Astrocyte (in vitro differentiated cells and primary cell): ENCODE results near the gene OR11H6. TPM values are rescaled to one million over a fixed set of nuclear protein-coding genes. Genes with fewer than 3 reads are reported as not detected.

ENCODE experiments used
- DNase-seq: peaks from one replicate; pipeline ENCODE4 v3.0.0-alpha.2; 2010; ENCODE audit warnings: low read depth
- FAIRE-seq: peaks from 2 replicates; lab custom pipeline; 2011; peaks lifted over from hg19 to GRCh38; lab: Jason Lieb, UNC
- H2AFZ ChIP-seq: 2 replicates; pipeline ENCODE4 v1.6.0; 2012; ENCODE audit warnings: low read depth, low read length, inconsistent platforms
- H3K27ac ChIP-seq: 2 replicates; pipeline ENCODE4 v1.5.1; 2011; ENCODE audit warnings: low read depth, low read length, inconsistent platforms
- H3K27me3 ChIP-seq: 2 replicates; pipeline ENCODE4 v1.6.0; 2011; ENCODE audit warnings: low read length, inconsistent platforms; ENCODE audit not compliant: insufficient read depth
- H3K36me3 ChIP-seq: 2 replicates; pipeline ENCODE4 v1.5.1; 2011; ENCODE audit warnings: low read length, inconsistent platforms; ENCODE audit not compliant: insufficient read depth
- H3K4me1 ChIP-seq: 2 replicates; pipeline ENCODE4 v1.5.1; 2011; ENCODE audit warnings: low read length, inconsistent platforms; ENCODE audit not compliant: insufficient read depth
- H3K4me2 ChIP-seq: 2 replicates; pipeline ENCODE4 v1.6.0; 2012; ENCODE audit warnings: low read length, inconsistent platforms
- H3K4me3 ChIP-seq: 2 replicates; pipeline ENCODE4 v1.5.1; 2011; ENCODE audit warnings: low read depth, mild to moderate bottlenecking, low read length, inconsistent platforms; ENCODE audit not compliant: insufficient read depth
- H3K79me2 ChIP-seq: 2 replicates; pipeline ENCODE4 v1.6.0; 2012; ENCODE audit warnings: mild to moderate bottlenecking, low read length, inconsistent platforms; ENCODE audit not compliant: insufficient read depth
- H3K9ac ChIP-seq: 2 replicates; pipeline ENCODE4 v1.6.0; 2012; ENCODE audit warnings: mild to moderate bottlenecking, low read length, inconsistent platforms
- H3K9me3 ChIP-seq: 2 replicates; pipeline ENCODE4 v1.5.1; 2012; ENCODE audit warnings: low read depth, mild to moderate bottlenecking, low read length, inconsistent platforms; ENCODE audit not compliant: insufficient read depth
- H4K20me1 ChIP-seq: 2 replicates; pipeline ENCODE4 v1.6.0; 2012; ENCODE audit warnings: low read length, inconsistent platforms; ENCODE audit not compliant: insufficient read depth
- H3K27ac Mint-ChIP-seq: one replicate; pipeline ENCODE4 v1.8.0; 2021; ENCODE audit warnings: mild to moderate bottlenecking, mixed read lengths; ENCODE audit not compliant: unreplicated experiment
- H3K27me3 Mint-ChIP-seq: one replicate; pipeline ENCODE4 v1.8.0; 2021; ENCODE audit warnings: low read depth, mixed read lengths; ENCODE audit not compliant: unreplicated experiment
- H3K36me3 Mint-ChIP-seq: one replicate; pipeline ENCODE4 v1.8.0; 2021; ENCODE audit warnings: low read depth, mixed read lengths; ENCODE audit not compliant: unreplicated experiment
- H3K4me1 Mint-ChIP-seq: one replicate; pipeline ENCODE4 v1.8.0; 2021; ENCODE audit warnings: low read depth, mixed read lengths; ENCODE audit not compliant: unreplicated experiment
- H3K4me3 Mint-ChIP-seq: one replicate; pipeline ENCODE4 v1.8.0; 2021; ENCODE audit warnings: mild to moderate bottlenecking, moderate library complexity, mixed read lengths; ENCODE audit not compliant: unreplicated experiment
- H3K9me3 Mint-ChIP-seq: one replicate; pipeline ENCODE4 v1.8.0; 2021; ENCODE audit warnings: mild to moderate bottlenecking, mixed read lengths; ENCODE audit not compliant: unreplicated experiment
- EZH2 ChIP-seq: IDR thresholded peaks from 2 replicates; pipeline ENCODE4 v1.6.1; 2012; ENCODE audit warnings: mild to moderate bottlenecking, low read length, inconsistent platforms; ENCODE audit not compliant: insufficient read depth
- total RNA-seq: library from RNA; stranded (reverse); gene quantifications from 2 replicates; pipeline ENCODE4 v1.2.1, GENCODE V29; 2021
- TF ChIP-seq, protein P1 (sequence below): IDR thresholded peaks from 2 replicates; pipeline ENCODE4 v1.5.1; 2011; ENCODE audit warnings: low read depth, mild to moderate bottlenecking, inconsistent platforms, low read length, moderate library complexity; ENCODE audit not compliant: insufficient read depth

Gene OR11H6
- total RNA-seq, 1 donor from 2014 or later: not detected

DNA sequence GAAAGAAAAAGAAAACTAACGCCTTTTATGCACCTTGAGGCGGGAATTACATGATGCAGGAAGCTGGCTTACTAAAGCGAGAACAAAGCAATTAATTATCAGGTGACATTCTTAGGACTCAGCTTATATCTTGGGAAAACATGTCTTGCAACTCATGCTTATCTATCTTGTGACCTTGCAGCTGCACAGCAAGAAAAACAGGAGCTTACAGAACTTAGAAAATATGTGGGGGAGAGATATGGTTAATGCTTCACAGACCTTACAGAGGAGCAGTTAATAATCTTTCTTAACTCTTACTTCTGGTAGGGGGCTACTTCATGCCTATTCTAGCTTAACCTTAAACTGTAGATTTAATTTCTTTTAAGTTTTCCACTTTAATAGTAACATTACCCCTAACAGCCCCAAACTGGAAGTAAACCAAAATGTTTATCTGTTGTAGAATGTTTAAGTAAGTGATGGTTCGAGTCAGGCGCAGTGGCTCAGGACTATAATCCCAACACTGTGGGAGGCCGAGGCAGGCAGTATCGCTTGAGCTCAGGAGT is 46.0 kb upstream of the OR11H6 start:
- H3K27ac Mint-ChIP-seq: no peak overlapping the region
- no peaks in the 10 kb centered on the region for H3K27me3 Mint-ChIP-seq
- no peak overlapping the region for H3K4me3 ChIP-seq
- no peaks in the 10 kb centered on the region for H3K9me3 ChIP-seq
- H3K79me2 ChIP-seq: no peaks in the 10 kb centered on the region
- no peaks in the 10 kb centered on the region for H3K27me3 ChIP-seq
- no peak overlapping the region for H3K4me3 Mint-ChIP-seq
- no peak overlapping the region for H3K9ac ChIP-seq
- no peak for DNase-seq
- H4K20me1 ChIP-seq: no peaks in the 10 kb centered on the region
- H2AFZ ChIP-seq: no peak overlapping the region
- FAIRE-seq: no peak
- H3K36me3 ChIP-seq: no peaks in the 10 kb centered on the region
- no peak overlapping the region for H3K27ac ChIP-seq
- peaks cover 7% of the 10 kb centered on the region for H3K9me3 Mint-ChIP-seq
- H3K4me2 ChIP-seq: no peak overlapping the region
- no peaks in the 10 kb centered on the region for H3K4me1 ChIP-seq
- no peak for TF ChIP-seq EZH2
- TF ChIP-seq, protein P1, sequence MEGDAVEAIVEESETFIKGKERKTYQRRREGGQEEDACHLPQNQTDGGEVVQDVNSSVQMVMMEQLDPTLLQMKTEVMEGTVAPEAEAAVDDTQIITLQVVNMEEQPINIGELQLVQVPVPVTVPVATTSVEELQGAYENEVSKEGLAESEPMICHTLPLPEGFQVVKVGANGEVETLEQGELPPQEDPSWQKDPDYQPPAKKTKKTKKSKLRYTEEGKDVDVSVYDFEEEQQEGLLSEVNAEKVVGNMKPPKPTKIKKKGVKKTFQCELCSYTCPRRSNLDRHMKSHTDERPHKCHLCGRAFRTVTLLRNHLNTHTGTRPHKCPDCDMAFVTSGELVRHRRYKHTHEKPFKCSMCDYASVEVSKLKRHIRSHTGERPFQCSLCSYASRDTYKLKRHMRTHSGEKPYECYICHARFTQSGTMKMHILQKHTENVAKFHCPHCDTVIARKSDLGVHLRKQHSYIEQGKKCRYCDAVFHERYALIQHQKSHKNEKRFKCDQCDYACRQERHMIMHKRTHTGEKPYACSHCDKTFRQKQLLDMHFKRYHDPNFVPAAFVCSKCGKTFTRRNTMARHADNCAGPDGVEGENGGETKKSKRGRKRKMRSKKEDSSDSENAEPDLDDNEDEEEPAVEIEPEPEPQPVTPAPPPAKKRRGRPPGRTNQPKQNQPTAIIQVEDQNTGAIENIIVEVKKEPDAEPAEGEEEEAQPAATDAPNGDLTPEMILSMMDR: no peak
- H3K4me1 Mint-ChIP-seq: no peaks in the 10 kb centered on the region
- no peaks in the 10 kb centered on the region for H3K36me3 Mint-ChIP-seq

DNA sequence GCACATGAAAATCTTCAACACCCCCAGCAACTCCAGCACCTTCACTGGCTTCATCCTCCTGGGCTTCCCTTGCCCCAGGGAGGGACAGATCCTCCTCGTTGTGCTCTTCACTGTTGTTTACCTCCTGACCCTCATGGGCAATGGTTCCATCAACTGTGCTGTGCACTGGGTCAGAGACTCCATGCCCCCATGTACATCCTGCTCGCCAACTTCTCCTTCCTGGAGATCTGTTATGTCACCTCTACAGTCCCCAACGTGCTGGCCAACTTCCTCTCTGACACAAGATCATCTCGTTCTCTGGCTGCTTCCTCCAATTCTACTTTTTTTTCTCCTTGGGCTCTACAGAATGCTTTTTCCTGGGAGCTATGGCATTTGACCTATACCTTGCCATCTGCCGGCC is 44.3 kb upstream of the OR11H6 start:
- no peaks in the 10 kb centered on the region for H4K20me1 ChIP-seq
- H3K27me3 ChIP-seq: no peaks in the 10 kb centered on the region
- H3K4me3 Mint-ChIP-seq: no peak overlapping the region
- no peak overlapping the region for H3K27ac ChIP-seq
- no peaks in the 10 kb centered on the region for H3K27me3 Mint-ChIP-seq
- TF ChIP-seq, protein P1: no peak
- TF ChIP-seq EZH2: no peak
- FAIRE-seq: no peak
- no peaks in the 10 kb centered on the region for H3K79me2 ChIP-seq
- no peaks in the 10 kb centered on the region for H3K36me3 Mint-ChIP-seq
- no peaks in the 10 kb centered on the region for H3K4me1 ChIP-seq
- no peaks in the 10 kb centered on the region for H3K36me3 ChIP-seq
- no peak overlapping the region for H2AFZ ChIP-seq
- no peak overlapping the region for H3K27ac Mint-ChIP-seq
- no peak overlapping the region for H3K4me3 ChIP-seq
- H3K9me3 Mint-ChIP-seq: peaks cover 7% of the 10 kb centered on the region
- no peaks in the 10 kb centered on the region for H3K9me3 ChIP-seq
- H3K4me1 Mint-ChIP-seq: no peaks in the 10 kb centered on the region
- no peak overlapping the region for H3K4me2 ChIP-seq
- no peak overlapping the region for H3K9ac ChIP-seq
- no peak for DNase-seq

DNA sequence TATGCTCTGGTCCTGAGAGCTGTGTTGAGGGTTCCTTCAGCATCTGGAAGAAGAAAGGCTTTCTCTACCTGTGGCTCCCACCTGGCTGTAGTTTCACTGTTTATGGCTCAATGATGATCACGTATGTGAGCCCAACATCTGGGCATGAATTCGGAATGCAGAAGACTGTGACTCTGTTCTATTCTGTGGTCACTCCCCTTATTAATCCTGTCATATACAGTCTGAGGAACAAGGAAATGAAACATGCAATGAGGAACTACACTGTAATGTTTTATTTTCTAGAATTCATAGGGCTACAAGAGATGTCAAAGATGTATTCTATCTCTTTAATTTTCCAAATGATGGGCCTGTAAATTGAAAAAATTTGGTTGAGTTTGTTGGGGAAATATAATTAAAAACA is 43.6 kb upstream of the OR11H6 start:
- Histone ChIP-seq H3K4me1 (no peaks in the 10 kb centered on the region), H3K4me3 (no peak overlapping the region), H3K27ac (no peak overlapping the region), H4K20me1 (no peaks in the 10 kb centered on the region), H3K9ac (no peak overlapping the region), H3K79me2 (no peaks in the 10 kb centered on the region), H3K27me3 (no peaks in the 10 kb centered on the region), H3K36me3 (no peaks in the 10 kb centered on the region), H3K9me3 (no peaks in the 10 kb centered on the region), H2AFZ (no peak overlapping the region), H3K4me2 (no peak overlapping the region)
- FAIRE-seq (no peak), DNase-seq (no peak)
- TF ChIP-seq EZH2: no peak
- TF ChIP-seq, protein P1: no peak
- H3K9me3 Mint-ChIP-seq: peaks cover 7% of the 10 kb centered on the region
- no peaks in the 10 kb centered on the region for H3K36me3 Mint-ChIP-seq
- no peaks in the 10 kb centered on the region for H3K4me1 Mint-ChIP-seq
- H3K27ac Mint-ChIP-seq: no peak overlapping the region
- no peaks in the 10 kb centered on the region for H3K27me3 Mint-ChIP-seq
- no peak overlapping the region for H3K4me3 Mint-ChIP-seq
